HG03060 (cell line): Measurements from ENCODE around the gene KLC4.
"Not testable (repeated sequence)": the region's sequence is repeated elsewhere in the genome, so short reads cannot be mapped to it uniquely, and the experiment has no call there.

Source experiments
- ATAC-seq: cut with Tn5 transposase; IDR thresholded peaks from one replicate; pipeline ENCODE4 v1.9.1; 2021; ENCODE audit warnings: low read depth, moderate number of reproducible peaks; ENCODE audit not compliant: unreplicated experiment

The KLC4 gene

GRCh38 chr6:43090559-43090956 is 31.1 kb downstream of the KLC4 start:
- ATAC-seq = no peak

DNA sequence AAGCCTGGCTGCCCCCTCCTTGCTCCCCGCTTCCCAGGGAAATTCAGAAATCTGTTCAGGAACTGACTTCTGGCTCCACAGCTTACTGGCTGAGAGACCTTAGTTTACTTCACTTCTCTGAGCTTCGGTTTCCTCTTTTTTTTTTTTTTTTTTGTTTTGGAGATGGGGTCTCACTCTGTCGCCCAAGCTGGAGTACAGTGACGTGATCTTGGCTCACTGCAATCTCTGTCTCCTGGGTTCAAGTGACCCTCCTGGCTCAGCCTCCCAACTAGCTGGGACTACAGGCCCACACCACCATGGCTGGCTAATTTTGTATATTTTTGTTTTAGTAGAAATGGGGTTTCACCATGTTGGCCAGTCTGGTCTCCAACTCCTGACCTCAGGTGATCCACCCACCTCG is 31.6 kb downstream of the KLC4 start:
- ATAC-seq = no peak

GRCh38 chr6:43091436-43091991 is 32.1 kb downstream of the KLC4 start:
- no peak for ATAC-seq

GRCh38 chr6:43092635-43093034 is 33.2 kb downstream of the KLC4 start:
- ATAC-seq = no peak

DNA sequence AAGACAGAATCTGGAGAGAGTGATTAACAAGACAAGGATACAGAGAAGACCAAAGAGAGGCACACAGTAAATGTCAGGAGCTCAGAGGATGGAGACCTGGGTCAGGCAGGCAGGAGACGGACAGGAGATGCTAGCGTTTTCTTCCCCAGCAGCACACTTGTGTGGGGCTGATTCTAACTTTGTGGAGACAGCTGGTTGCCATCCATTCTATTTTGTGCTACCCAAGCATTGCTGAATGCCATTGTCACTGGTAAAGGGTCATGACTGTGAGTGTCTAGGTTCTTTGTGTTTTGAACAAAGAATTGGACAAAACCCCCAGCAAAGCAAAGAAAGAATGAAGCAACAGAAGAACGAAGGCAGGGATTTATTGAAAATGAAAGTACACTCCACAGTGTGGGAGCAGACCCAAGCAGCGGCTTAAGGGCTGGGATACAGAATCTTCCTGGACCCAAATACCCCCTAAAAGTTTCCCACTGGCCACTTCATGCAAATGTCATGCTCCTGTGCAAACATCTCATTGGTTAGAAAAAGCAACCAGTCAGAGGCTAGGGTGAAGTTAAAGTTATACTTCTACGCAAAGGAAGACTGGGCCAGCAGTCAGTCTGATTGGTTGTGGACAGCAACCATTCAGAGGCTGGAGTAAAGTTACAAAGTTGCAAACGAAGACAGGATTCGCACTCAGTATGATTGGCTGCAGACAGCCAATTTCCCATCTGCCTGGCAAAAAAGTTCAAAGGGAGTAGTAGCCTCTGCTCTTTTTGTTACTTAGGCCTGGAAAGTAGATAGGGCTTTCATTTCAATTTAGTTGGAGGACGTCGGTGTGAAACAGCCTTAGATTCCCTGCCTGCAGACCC is 34.2 kb downstream of the KLC4 start:
- no peak for ATAC-seq

- ATAC-seq = no peak
Observed at GRCh38 chr6:43095939-43096338, 36.5 kb downstream of the KLC4 start.

GRCh38 chr6:43096451-43097097 is 37.1 kb downstream of the KLC4 start:
- ATAC-seq = no peak

DNA sequence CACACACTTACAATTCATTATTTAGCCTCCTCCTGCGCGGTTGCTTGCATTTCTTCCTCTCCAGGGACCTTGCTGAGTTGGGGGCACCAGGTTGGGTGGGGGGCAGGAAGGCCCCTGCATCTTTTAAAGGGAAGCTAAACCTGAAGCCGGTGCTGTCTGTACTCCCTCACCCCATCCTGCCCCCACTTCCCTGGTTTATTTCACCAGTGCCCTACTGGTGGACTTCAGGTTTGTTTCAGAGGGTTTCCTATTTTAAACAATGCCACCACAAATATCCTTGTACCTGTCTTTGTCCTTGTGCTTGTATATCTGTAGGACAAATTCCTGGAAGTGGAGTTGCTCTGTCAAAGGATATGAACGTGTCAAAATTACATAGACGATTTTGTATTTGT is 37.7 kb downstream of the KLC4 start:
- no peak for ATAC-seq

GRCh38 chr6:43097502-43097901 is 38.1 kb downstream of the KLC4 start:
- no peak for ATAC-seq

GRCh38 chr6:43101497-43101896 is 42.1 kb downstream of the KLC4 start:
- no peak for ATAC-seq

GRCh38 chr6:43103253-43103876 is 43.9 kb downstream of the KLC4 start:
- no peak for ATAC-seq

GRCh38 chr6:43105538-43106222 is 46.2 kb downstream of the KLC4 start:
- no peak for ATAC-seq

- no peak for ATAC-seq
Observed at GRCh38 chr6:43107344-43108062, 48.1 kb downstream of the KLC4 start.

- no peak for ATAC-seq
Observed at GRCh38 chr6:43113431-43114260, 54.2 kb downstream of the KLC4 start.

GRCh38 chr6:43115365-43115764 is 55.9 kb downstream of the KLC4 start:
- no peak for ATAC-seq

DNA sequence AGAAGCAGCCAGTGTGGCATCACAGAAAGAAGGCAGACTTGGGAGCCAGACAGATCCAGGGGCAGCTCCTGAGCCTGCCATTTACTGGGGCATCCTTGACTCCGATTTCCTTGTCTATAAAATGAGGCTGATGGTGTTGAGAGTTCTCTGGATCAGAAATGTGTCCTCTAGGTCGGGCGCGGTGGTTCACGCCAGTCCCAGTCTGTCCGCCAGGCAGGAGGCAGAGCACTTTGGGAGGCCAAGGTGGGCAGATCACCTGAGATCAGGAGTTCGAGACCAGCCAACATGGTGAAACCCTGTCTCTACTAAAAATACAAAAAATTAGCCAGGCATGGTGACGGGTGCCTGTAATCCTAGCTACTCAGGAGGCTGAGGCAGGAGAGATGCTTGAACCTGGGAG is 58.0 kb downstream of the KLC4 start:
- not testable (repeated sequence) for ATAC-seq

DNA sequence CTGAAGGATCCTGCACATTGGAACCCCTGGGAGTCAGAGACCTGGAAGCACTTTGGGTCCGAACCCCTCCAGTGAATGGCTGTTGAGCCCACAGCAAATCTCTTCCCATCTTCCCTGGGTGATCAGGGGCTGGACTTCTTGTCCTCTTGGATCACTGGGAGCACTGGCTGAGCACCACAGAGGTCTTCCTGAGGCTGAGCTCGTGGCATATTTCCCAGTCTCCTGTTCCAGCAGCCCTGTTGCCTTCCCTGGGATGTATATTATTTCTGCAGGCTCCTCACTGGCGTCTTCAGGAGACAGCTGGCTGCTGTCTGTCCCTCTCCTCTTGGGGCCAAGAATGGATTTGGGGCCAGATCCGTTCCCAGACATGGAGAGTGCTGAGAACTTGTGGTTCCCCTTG is 60.1 kb downstream of the KLC4 start:
- no peak for ATAC-seq

- ATAC-seq = no peak
Observed at GRCh38 chr6:43120101-43120763, 60.8 kb downstream of the KLC4 start.
